Measurements from ENCODE around the gene DHTKD1. TPM values are rescaled to one million over a fixed set of nuclear protein-coding genes. Genes with fewer than 3 reads are reported as not detected.

DHTKD1 gene
- total and polyA plus RNA-seq, 2 of the 4 experiments (the other 2 are of a cell fraction) = 13.9 to 20.3 TPM

GRCh38 chr10:12062754-12063482, 5.8 kb upstream of the DHTKD1 start:
- intact Hi-C loops (cut with micrococcal nuclease) = no loop called here
- no peak overlapping the region for H2BK15ac ChIP-seq (ENCODE audit: low read depth, low read length)
- TF ChIP-seq ELK1 (IDR thresholded peaks at IDR 0.05; ENCODE audit: borderline replicate concordance, low read depth, low read length) (no peak), POLR2A (IDR thresholded peaks at IDR 0.05; ENCODE audit: low read depth, low read length) (no peak), CTCF (conservative IDR thresholded peaks at IDR 0.05; ENCODE audit: low read depth, low read length) (no peak), CHD1 (IDR thresholded peaks at IDR 0.05; ENCODE audit: low read depth, low read length) (no peak), BHLHE40 (IDR thresholded peaks at IDR 0.05; ENCODE audit: low read depth, low read length) (no peak), RFX5 (IDR thresholded peaks at IDR 0.05; ENCODE audit: low read depth, low read length) (no peak), RCOR1 (IDR thresholded peaks at IDR 0.05; ENCODE audit: insufficient replicate concordance, low read length) (no peak), MAZ (IDR thresholded peaks at IDR 0.05; ENCODE audit: borderline replicate concordance, low read depth, low read length) (no peak), MAFK (IDR thresholded peaks at IDR 0.05; ENCODE audit: low read depth, low read length) (no peak)
- peak overlapping the region; percentile 52 for H2AFZ ChIP-seq (replicated peaks; ENCODE audit: low read length, poor library complexity)
- H3K4me2 ChIP-seq (ENCODE audit: low read depth, low read length) = no peak overlapping the region
- BruUV-seq (replicated peaks) = no TSS peak
- no peak for DNase-seq
- POLR2A ChIA-PET (ENCODE audit: unreplicated experiment) = no interaction called here
- H4K8ac ChIP-seq (ENCODE audit: low read depth in 2 of 2, low read length in 2 of 2) = no peak overlapping the region
- no peak overlapping the region for H3K4ac ChIP-seq (ENCODE audit: low read depth, low read length)
- in situ Hi-C loops (cut with MboI; ENCODE audit: low sequenced_read_pairs) = no loop called here
- no peak overlapping the region for H3K56ac ChIP-seq (ENCODE audit: extremely low read depth, insufficient read depth, low read length)
- H3K23ac ChIP-seq (ENCODE audit: low read depth, low read length) = no peak overlapping the region
- no peak overlapping the region for H2BK120ac ChIP-seq (ENCODE audit: low read depth, low read length)
- no peaks in the 10 kb centered on the region; the same call in 1 of the 2 replicates for H3K4me1 ChIP-seq (ENCODE audit: control insufficient read depth, insufficient read depth, low read length)
- no peak overlapping the region for H2BK20ac ChIP-seq (ENCODE audit: low read depth, low read length)
- no peaks in the 10 kb centered on the region for H3K79me1 ChIP-seq (ENCODE audit: low read depth in 1 of 2, low read length in 2 of 2)
- H2AK5ac ChIP-seq (ENCODE audit: low read depth, low read length) = no peak overlapping the region
- dilution Hi-C loops (cut with HindIII; ENCODE audit: low sequenced_read_pairs, unreplicated experiment) = no loop called here
- no peak overlapping the region for H3K27ac ChIP-seq (ENCODE audit: insufficient read depth, low read length)
- no peaks in the 10 kb centered on the region for H3K27me3 ChIP-seq (ENCODE audit: control insufficient read depth, insufficient read depth, low read length)
- CTCF ChIA-PET = no interaction called here
- no peaks in the 10 kb centered on the region for H3K9me3 ChIP-seq (ENCODE audit: control insufficient read depth, insufficient read depth, low read length)
- H4K91ac ChIP-seq (ENCODE audit: insufficient read depth, low read depth, low read length) = no peak overlapping the region
- no peak overlapping the region for H3K14ac ChIP-seq (replicated peaks; ENCODE audit: low read depth, low read length)
- no peak overlapping the region for H4K5ac ChIP-seq (ENCODE audit: low read depth, low read length)
- 58% methylated on average over 4 of the region's 14 CpGs; no CpG with 5 or more reads in 1 of the 2 experiments for WGBS, 2 experiments (ENCODE audit: extremely low coverage in 2 of 2, insufficient read length in 1 of 2)
- H2BK5ac ChIP-seq (ENCODE audit: low read depth, low read length, poor library complexity, severe bottlenecking) = no peak overlapping the region
- no peak overlapping the region for H2AK9ac ChIP-seq (replicated peaks; ENCODE audit: low read depth, low read length, poor library complexity)
- H3K9ac ChIP-seq (ENCODE audit: low read depth, low read length) = no peak overlapping the region
- H4K20me1 ChIP-seq (ENCODE audit: insufficient read depth, low read length) = no peaks in the 10 kb centered on the region
- no peak overlapping the region for H3K18ac ChIP-seq (ENCODE audit: low read depth, low read length)
- ATAC-seq (ENCODE audit: low read depth) = no peak
- 0 out of 2 replicates have a peak, but pooled peaks cover 2% of the 10 kb centered on the region for H3K9me1 ChIP-seq (ENCODE audit: insufficient read depth, low read length)
- H3K4me3 ChIP-seq (ENCODE audit: insufficient read depth, low read depth, low read length) = no peak overlapping the region
- H3K36me3 ChIP-seq (ENCODE audit: control insufficient read depth, insufficient read depth, low read length) = no peaks in the 10 kb centered on the region

Data from IMR-90 (cell line).